Panc1 (cell line): Measurements from ENCODE around the gene AGTPBP1. TPM values are rescaled to one million over a fixed set of nuclear protein-coding genes. Genes with fewer than 3 reads are reported as not detected.

Experiments used
- ATAC-seq: fragments of 200-7000 bp; cut with Tn5 transposase; 2 replicates; pipeline ENCODE4 v1.9.1; 2020; ENCODE audit warnings: mild to moderate bottlenecking, moderate library complexity
- BruUV-seq: library from RNA; stranded (reverse); fragments of 400-500 nt; replicated peaks from 2 replicates; lab custom pipeline; 2021; lab: Mats Ljungman, UMichigan
- CTCF ChIA-PET: fragments of 300-600 bp; sonication (Branson Sonifier 250); formaldehyde crosslinking; loops from one replicate; lab custom pipeline; 2022; ENCODE audit warnings: antibody characterized with exemption; lab: Charles Lee
- POLR2A ChIA-PET: fragments of 300-600 bp; sonication (Branson Sonifier 250); formaldehyde crosslinking; loops from one replicate; lab custom pipeline; 2022; ENCODE audit warnings: antibody characterized with exemption; lab: Charles Lee
- DNase-seq: peaks from one replicate; pipeline ENCODE4 v3.0.0-alpha.2; 2010; ENCODE audit warnings: low read depth, low spot score
- H3K27ac ChIP-seq: 2 replicates; pipeline ENCODE4 v1.5.1; 2011; ENCODE audit warnings: mild to moderate bottlenecking, low read length, inconsistent platforms
- H3K27me3 ChIP-seq: fragments of 200-500 bp; sonication (Bioruptor generic); 2 replicates; pipeline ENCODE4 v1.6.0; 2014; ENCODE audit warnings: low read length, inconsistent platforms; ENCODE audit not compliant: control insufficient read depth, insufficient read depth
- H3K36me3 ChIP-seq: fragments of 200-500 bp; sonication (Bioruptor generic); 2 replicates; pipeline ENCODE4 v1.5.1; 2014; ENCODE audit warnings: inconsistent platforms, mild to moderate bottlenecking, low read length, moderate library complexity; ENCODE audit not compliant: control insufficient read depth, insufficient read depth
- H3K4me1 ChIP-seq: 2 replicates; pipeline ENCODE4 v1.5.1; 2011; ENCODE audit warnings: inconsistent platforms, mild to moderate bottlenecking, low read length, moderate library complexity; ENCODE audit not compliant: control insufficient read depth, insufficient read depth
- H3K4me3 ChIP-seq, 2 experiments: 2 replicates each; pipeline ENCODE4 v1.5.1; 2011 to 2012; ENCODE audit warnings: low read depth in 2 of 2, low read length in 2 of 2, mild to moderate bottlenecking in 2 of 2, inconsistent platforms in 1 of 2, moderate library complexity in 1 of 2
- H3K9me3 ChIP-seq: fragments of 200-500 bp; sonication (Bioruptor generic); 2 replicates; pipeline ENCODE4 v1.5.1; 2014; ENCODE audit warnings: low read depth, mild to moderate bottlenecking, inconsistent platforms, low read length, moderate library complexity; ENCODE audit not compliant: control insufficient read depth, insufficient read depth
- CTCF ChIP-seq: fragments of 450-650 bp; IDR thresholded peaks from 2 replicates; pipeline ENCODE4 v1.5.1; 2017; ENCODE audit warnings: mild to moderate bottlenecking
- POLR2AphosphoS5 ChIP-seq: IDR thresholded peaks from 2 replicates; pipeline ENCODE4 v1.6.1; 2012; ENCODE audit warnings: mild to moderate bottlenecking, low read depth, low read length, moderate library complexity
- REST ChIP-seq, 2 experiments: IDR thresholded peaks; 2 replicates each; pipeline ENCODE4 v1.6.1; 2011 to 2012; ENCODE audit warnings: low read depth in 2 of 2, control low read depth in 1 of 2, low read length in 1 of 2, mild to moderate bottlenecking in 1 of 2, moderate library complexity in 1 of 2; ENCODE audit not compliant: insufficient read depth in 1 of 2
- SIN3A ChIP-seq: IDR thresholded peaks from 2 replicates; pipeline ENCODE4 v1.6.1; 2012; ENCODE audit warnings: low read depth, mild to moderate bottlenecking, low read length, moderate library complexity, borderline replicate concordance; ENCODE audit not compliant: insufficient read depth
- TCF7L2 ChIP-seq: IDR thresholded peaks from 2 replicates; pipeline ENCODE4 v1.6.1; 2011; ENCODE audit warnings: mild to moderate bottlenecking, low read depth, low read length, inconsistent platforms
- in situ Hi-C: cut with HindIII; loops from 2 replicates; pipeline ENCODE4 v1.10.0; 2016; ENCODE audit warnings: low sequenced_read_pairs, low pct_unique_long_range_greater_than_20kb
- intact Hi-C: fragments of 100-400 bp; cut with micrococcal nuclease; formaldehyde crosslinking; loops from one replicate; pipeline ENCODE4 v1.10.0; 2022; ENCODE audit not compliant: unreplicated experiment
- total RNA-seq: library from RNA; stranded (reverse); gene quantifications from one replicate; pipeline ENCODE4 v1.2.1, GENCODE V29; 2021; ENCODE audit not compliant: unreplicated experiment

Gene AGTPBP1
- total RNA-seq, 1 experiment from 2014 or later, result 11.6 TPM

- Histone ChIP-seq H3K4me1 (peaks cover 7% of the 10 kb centered on the region), H3K4me3 (no peak overlapping the region), H3K27me3 (no peaks in the 10 kb centered on the region), H3K9me3 (no peaks in the 10 kb centered on the region), H3K36me3 (no peaks in the 10 kb centered on the region), H3K27ac (no peak overlapping the region)
- intact Hi-C loops (no loop called here), in situ Hi-C loops (no loop called here)
- no peak for ATAC-seq
- no peak for DNase-seq
- TF ChIP-seq TCF7L2 (no peak), CTCF (no peak), POLR2AphosphoS5 (no peak), SIN3A (no peak), REST (IDR thresholded peaks at IDR 0.05; ENCODE audit: insufficient read depth in 1 of 2, low read depth in 2 of 2, low read length in 1 of 2) (no peak)
- no TSS peak for BruUV-seq
- CTCF ChIA-PET, result interaction anchor here (0.6 kb wide), 1 partner anchor 433 kb away, joined by 6 read pairs; no protein-coding TSS in a partner anchor
- POLR2A ChIA-PET, result no interaction called here
Measured at GRCh38 chr9:85746309-85746708, 4.6 kb upstream of the AGTPBP1 start.

GRCh38 chr9:85745203-85745602, 3.4 kb upstream of the AGTPBP1 start:
- no peak for TF ChIP-seq SIN3A
- TF ChIP-seq REST (IDR thresholded peaks at IDR 0.05; ENCODE audit: insufficient read depth in 1 of 2, low read depth in 2 of 2, low read length in 1 of 2), result no peak
- no peak for TF ChIP-seq CTCF
- TF ChIP-seq POLR2AphosphoS5, result no peak
- no peak for TF ChIP-seq TCF7L2
- in situ Hi-C loops, result no loop called here
- Histone ChIP-seq H3K9me3 (no peaks in the 10 kb centered on the region), H3K4me3 (no peak overlapping the region), H3K27me3 (no peaks in the 10 kb centered on the region), H3K36me3 (no peaks in the 10 kb centered on the region), H3K27ac (no peak overlapping the region), H3K4me1 (peaks cover 9% of the 10 kb centered on the region)
- BruUV-seq, result no TSS peak
- POLR2A ChIA-PET, result no interaction called here
- CTCF ChIA-PET, result no interaction called here
- DNase-seq (no peak), ATAC-seq (no peak)
- intact Hi-C loops, result no loop called here
